Right lung (tissue), 5 donors: ENCODE measurements around the gene LEFTY2. TPM values are rescaled to one million over a fixed set of nuclear protein-coding genes. Genes with fewer than 3 reads are reported as not detected.

Source experiments
- polyA plus RNA-seq, 5 donors: library from polyadenylated mRNA; unstranded; fragments of 120-200 nt; gene quantifications; one replicate each; pipeline versions ENCODE4 v1.2.1 to v1.2.3, GENCODE V29; 2013; ENCODE audit warnings: inconsistent platforms in 1 of 5, low replicate concordance in 1 of 5; ENCODE audit not compliant: insufficient read length in 5 of 5, insufficient read depth in 1 of 5

LEFTY2 gene
- polyA plus RNA-seq, 5 donors, result 1.1 to 3.0 (median 1.5) TPM

Other genes with a start within 250 kb of the LEFTY2 start
- 100 to 1,000 TPM; 360 to 552 (median 414) TPM for gene SRP9, start 163.4 kb downstream of the LEFTY2 start, polyA plus RNA-seq
- gene EPHX1, start 131.1 kb downstream of the LEFTY2 start, polyA plus RNA-seq, result 100 to 1,000 TPM in 4 of 5 donors, 10 to 100 TPM in 1; 78.9 to 139 (median 115) TPM
- gene TMEM63A, start 58.8 kb downstream of the LEFTY2 start, polyA plus RNA-seq, result 100 to 1,000 TPM; 103 to 163 (median 110) TPM
- 1 to 10 TPM; 2.5 to 8.1 (median 3.7) TPM for gene LEFTY1, start 52.1 kb downstream of the LEFTY2 start, polyA plus RNA-seq
- gene PYCR2, start 17.0 kb downstream of the LEFTY2 start, polyA plus RNA-seq, result 10 to 100 TPM; 47.9 to 72.6 (median 58.6) TPM
- gene SDE2, start 58.1 kb upstream of the LEFTY2 start, polyA plus RNA-seq, result 10 to 100 TPM; 17.4 to 25.3 (median 22.8) TPM
- 1,000 to 10,000 TPM; 1,068 to 1,585 (median 1,280) TPM for gene H3-3A, start 121.5 kb upstream of the LEFTY2 start, polyA plus RNA-seq
- gene ACBD3, start 245.5 kb upstream of the LEFTY2 start, polyA plus RNA-seq, result 10 to 100 TPM; 44.6 to 59.7 (median 53.1) TPM